ENCODE measurements around the gene ADRM1. TPM values are rescaled to one million over a fixed set of nuclear protein-coding genes. Genes with fewer than 3 reads are reported as not detected.

ADRM1 gene
- total and polyA plus RNA-seq, 2 donors from 2014 or later: 64.4 to 79.4 TPM

DNA sequence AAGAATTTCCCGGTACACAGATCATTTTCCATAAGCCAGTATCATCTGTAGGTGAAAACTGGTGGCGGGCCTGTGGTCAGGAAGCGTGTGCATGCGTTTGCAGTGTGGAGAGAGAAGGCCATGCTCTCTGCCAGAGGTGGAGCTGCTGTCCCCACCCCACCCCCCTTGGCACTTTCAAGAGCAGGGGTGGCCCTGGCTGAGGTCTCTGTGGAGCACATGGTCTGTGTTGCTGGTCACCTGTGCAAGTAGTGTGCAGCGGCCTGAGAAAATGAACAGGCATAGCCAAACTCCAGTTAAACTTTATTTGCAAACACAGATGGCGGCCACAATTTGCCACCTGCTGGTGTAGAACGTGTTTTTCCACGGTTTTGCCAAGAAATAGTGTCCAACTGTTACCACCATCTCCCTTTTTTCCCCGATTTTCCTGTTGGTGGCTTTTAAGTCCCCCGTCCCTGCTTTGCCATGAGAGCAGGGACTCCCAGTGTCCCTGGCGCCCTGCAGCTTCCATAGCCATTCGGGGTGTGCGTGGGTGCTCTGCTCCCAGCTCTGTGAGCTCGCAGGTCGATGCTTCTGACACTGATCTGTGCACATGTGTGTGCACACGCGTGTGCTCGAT, 2.5 kb downstream of the ADRM1 start:
- H3K9me3 ChIP-seq (ENCODE audit: control insufficient read depth in 2 of 3, insufficient read depth in 1 of 3, low read length in 3 of 3): no peaks in the 10 kb centered on the region
- no peak overlapping the region for H3K9ac ChIP-seq (ENCODE audit: low read length in 3 of 3)
- peaks cover 0 to 38% (median 9%) of the 10 kb centered on the region in 3 donors for H3K36me3 ChIP-seq (ENCODE audit: control insufficient read depth in 2 of 3, insufficient read depth in 3 of 3, low read length in 3 of 3)
- H3K27me3 ChIP-seq (ENCODE audit: control insufficient read depth, insufficient read depth, low read length): no peaks in the 10 kb centered on the region
- H3K4me3 ChIP-seq (ENCODE audit: low read length in 3 of 3): no peak overlapping the region
- no peak for DNase-seq
- TF ChIP-seq, protein P1, sequence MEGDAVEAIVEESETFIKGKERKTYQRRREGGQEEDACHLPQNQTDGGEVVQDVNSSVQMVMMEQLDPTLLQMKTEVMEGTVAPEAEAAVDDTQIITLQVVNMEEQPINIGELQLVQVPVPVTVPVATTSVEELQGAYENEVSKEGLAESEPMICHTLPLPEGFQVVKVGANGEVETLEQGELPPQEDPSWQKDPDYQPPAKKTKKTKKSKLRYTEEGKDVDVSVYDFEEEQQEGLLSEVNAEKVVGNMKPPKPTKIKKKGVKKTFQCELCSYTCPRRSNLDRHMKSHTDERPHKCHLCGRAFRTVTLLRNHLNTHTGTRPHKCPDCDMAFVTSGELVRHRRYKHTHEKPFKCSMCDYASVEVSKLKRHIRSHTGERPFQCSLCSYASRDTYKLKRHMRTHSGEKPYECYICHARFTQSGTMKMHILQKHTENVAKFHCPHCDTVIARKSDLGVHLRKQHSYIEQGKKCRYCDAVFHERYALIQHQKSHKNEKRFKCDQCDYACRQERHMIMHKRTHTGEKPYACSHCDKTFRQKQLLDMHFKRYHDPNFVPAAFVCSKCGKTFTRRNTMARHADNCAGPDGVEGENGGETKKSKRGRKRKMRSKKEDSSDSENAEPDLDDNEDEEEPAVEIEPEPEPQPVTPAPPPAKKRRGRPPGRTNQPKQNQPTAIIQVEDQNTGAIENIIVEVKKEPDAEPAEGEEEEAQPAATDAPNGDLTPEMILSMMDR (IDR thresholded peaks at IDR 0.05; ENCODE audit: borderline replicate concordance, extremely low read depth, insufficient read depth): no peak
- intact Hi-C loops (cut with DNase I): no loop called here
- H3K4me1 ChIP-seq (ENCODE audit: control insufficient read depth in 2 of 3, insufficient read depth in 2 of 3, low read depth in 1 of 3, low read length in 3 of 3): peaks cover 0 to 28% (median 21%) of the 10 kb centered on the region in 3 donors
- H3K27ac ChIP-seq (ENCODE audit: low read depth in 2 of 2, low read length in 2 of 2): no peak overlapping the region
- no peak for FAIRE-seq

DNA sequence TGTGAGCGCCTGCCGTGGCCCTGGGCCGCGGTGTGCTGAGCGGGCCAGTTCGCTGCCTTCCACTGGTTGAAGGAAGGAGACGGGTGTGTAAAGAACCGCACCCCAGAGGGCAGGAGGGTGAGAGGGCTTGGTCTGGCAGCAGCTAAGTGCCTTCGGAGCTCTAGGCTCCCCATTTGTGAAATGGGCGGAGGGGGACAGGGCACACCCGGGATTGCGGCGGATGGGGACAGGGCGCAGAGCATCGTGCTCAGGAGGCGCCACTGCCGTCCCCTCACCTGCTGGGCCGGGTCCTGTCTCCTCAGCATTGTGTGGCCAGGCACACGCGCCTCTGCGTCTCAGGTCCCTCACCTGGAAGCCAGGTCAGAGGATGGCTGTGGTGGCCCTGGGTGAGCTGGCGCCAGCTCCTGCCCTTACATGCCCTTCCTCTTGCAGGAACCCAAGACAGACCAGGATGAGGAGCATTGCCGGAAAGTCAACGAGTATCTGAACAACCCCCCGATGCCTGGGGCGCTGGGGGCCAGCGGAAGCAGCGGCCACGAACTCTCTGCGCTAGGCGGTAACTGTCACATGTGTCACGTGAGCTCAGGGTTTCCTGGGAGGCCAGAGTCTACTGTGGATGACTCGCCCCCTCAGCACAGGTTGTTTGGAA, 3.1 kb downstream of the ADRM1 start:
- Histone ChIP-seq H3K36me3 (ENCODE audit: control insufficient read depth in 2 of 3, insufficient read depth in 3 of 3, low read length in 3 of 3) (peaks cover 0 to 38% (median 9%) of the 10 kb centered on the region in 3 donors), H3K9me3 (ENCODE audit: control insufficient read depth in 2 of 3, insufficient read depth in 1 of 3, low read length in 3 of 3) (no peaks in the 10 kb centered on the region), H3K4me1 (ENCODE audit: control insufficient read depth in 2 of 3, insufficient read depth in 2 of 3, low read depth in 1 of 3, low read length in 3 of 3) (peaks cover 0 to 28% (median 21%) of the 10 kb centered on the region in 3 donors), H3K4me3 (ENCODE audit: low read length in 3 of 3) (no peak overlapping the region), H3K27ac (ENCODE audit: low read depth in 2 of 2, low read length in 2 of 2) (no peak overlapping the region), H3K27me3 (ENCODE audit: control insufficient read depth, insufficient read depth, low read length) (no peaks in the 10 kb centered on the region), H3K9ac (ENCODE audit: low read length in 3 of 3) (no peak overlapping the region)
- intact Hi-C loops (cut with DNase I): no loop called here
- DNase-seq (no peak), FAIRE-seq (no peak)
- TF ChIP-seq, protein P1 (IDR thresholded peaks at IDR 0.05; ENCODE audit: borderline replicate concordance, extremely low read depth, insufficient read depth): no peak

DNA sequence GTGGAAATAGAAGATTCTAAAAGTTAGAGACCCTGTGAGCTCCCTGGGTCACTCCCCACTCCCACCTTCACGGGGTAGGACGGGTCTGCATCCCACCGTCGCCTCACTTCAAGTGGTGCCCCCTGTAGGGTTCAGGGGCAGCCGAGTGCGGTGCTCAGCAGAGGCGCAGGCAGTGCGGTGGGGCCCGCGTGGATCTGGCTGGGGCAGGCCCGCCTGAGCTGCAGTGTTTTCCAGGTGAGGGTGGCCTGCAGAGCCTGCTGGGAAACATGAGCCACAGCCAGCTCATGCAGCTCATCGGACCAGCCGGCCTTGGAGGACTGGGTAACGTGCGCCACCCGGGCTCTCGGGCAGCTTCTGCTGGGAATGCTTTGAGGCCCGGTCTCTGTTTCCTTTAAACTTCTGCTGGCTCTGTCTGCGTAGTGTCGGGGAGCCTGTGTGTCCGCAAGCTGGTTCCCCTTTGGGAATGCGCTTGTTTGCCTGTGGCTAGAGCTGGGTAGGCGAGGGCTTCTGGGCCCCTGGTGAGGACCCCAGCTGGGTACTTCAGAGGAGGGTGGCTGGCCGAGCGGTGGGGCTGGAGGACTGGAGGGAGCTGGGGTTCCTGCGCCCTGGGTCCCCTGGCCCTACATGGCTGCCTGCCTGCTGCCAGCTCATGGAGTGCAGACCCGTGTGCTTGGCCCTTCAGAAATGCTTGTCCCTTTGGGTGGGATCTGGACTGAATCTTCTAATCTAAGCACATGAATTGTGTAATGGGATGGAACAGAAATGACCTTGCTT, 3.8 kb downstream of the ADRM1 start:
- no peak for DNase-seq
- no peak overlapping the region for H3K27ac ChIP-seq (ENCODE audit: low read depth in 2 of 2, low read length in 2 of 2)
- no peak overlapping the region for H3K9ac ChIP-seq (ENCODE audit: low read length in 3 of 3)
- no peak overlapping the region for H3K4me3 ChIP-seq (ENCODE audit: low read length in 3 of 3)
- no peak for FAIRE-seq
- H3K36me3 ChIP-seq (ENCODE audit: control insufficient read depth in 2 of 3, insufficient read depth in 3 of 3, low read length in 3 of 3): peaks cover 0 to 41% (median 12%) of the 10 kb centered on the region in 3 donors
- intact Hi-C loops (cut with DNase I): no loop called here
- peaks cover 0 to 28% (median 21%) of the 10 kb centered on the region in 3 donors for H3K4me1 ChIP-seq (ENCODE audit: control insufficient read depth in 2 of 3, insufficient read depth in 2 of 3, low read depth in 1 of 3, low read length in 3 of 3)
- H3K27me3 ChIP-seq (ENCODE audit: control insufficient read depth, insufficient read depth, low read length): no peaks in the 10 kb centered on the region
- no peaks in the 10 kb centered on the region for H3K9me3 ChIP-seq (ENCODE audit: control insufficient read depth in 2 of 3, insufficient read depth in 1 of 3, low read length in 3 of 3)
- TF ChIP-seq, protein P1 (IDR thresholded peaks at IDR 0.05; ENCODE audit: borderline replicate concordance, extremely low read depth, insufficient read depth): no peak

Measured in kidney (tissue), 14 donors.